HG02840 (cell line): Measurements from ENCODE around the gene CLDN24.

Source experiments
- ATAC-seq: cut with Tn5 transposase; IDR thresholded peaks from one replicate; pipeline ENCODE4 v1.9.1; 2021; ENCODE audit warnings: mild to moderate bottlenecking, moderate library complexity, moderate number of reproducible peaks; ENCODE audit not compliant: unreplicated experiment, low FRiP score

CLDN24 gene

DNA sequence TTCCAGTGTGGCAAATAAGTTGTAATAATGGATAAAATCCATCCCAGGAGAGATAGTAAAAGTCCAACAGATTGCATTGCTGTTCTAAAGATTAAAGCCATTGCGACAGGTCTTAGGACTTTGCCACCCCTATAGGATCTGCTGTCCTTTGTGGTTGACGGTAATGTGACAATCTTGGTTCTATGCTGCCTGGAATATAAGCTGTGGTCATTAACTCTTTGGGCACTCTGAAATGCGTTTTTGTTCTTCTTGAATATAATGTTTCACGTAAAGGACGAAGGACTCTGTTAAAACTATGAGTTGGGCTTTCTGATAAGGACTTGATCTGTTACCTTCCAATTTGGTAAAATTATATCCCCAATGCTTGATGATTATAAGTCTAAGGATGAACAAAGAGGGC is at the start of gene CLDN24:
Gene CLDN24, minus strand, starts transcription at position 101 of the 400 bp plus-strand sequence. Its CDS starts 0 bp downstream, at position 101.
- ATAC-seq = no peak

DNA sequence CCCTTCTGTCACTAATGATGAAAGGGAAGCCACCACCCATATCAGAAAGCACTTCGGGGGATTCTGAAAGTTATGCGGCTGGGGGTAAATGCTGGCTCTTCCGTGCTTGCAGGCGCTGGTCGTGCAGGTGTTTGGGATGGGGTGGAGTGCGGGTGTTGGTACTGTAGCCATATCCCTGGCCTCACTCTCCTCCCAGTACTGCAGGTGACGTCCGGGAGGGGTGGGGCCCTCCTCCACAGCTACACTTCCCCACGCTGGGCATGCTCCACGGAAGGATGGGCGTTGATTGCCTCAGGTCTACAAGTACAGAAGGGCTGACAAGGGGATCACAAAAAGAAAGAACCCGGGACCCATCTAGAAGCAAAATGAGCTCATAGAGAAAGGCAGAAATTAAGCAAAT is 48.6 kb upstream of the CLDN24 start:
- no peak for ATAC-seq

DNA sequence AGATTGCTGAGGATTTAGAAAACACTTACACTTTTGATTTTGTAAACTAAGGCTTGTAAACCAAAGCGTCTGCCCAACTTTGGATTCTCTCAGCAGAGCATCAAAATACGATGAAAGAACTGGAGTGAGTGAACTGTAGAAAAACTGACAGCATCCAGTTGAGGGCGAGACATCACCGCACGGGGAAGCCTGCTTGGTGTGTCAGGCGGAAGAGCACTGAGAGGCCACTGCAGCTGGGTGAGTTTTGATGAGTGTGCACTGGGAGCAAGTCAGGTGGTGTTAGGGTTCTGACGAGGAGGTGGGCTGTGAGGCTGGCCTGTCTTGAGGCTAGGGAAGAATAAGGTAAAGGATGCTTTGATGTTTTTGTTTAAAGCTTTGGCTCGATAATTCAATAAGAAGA is 46.8 kb upstream of the CLDN24 start:
- no peak for ATAC-seq

DNA sequence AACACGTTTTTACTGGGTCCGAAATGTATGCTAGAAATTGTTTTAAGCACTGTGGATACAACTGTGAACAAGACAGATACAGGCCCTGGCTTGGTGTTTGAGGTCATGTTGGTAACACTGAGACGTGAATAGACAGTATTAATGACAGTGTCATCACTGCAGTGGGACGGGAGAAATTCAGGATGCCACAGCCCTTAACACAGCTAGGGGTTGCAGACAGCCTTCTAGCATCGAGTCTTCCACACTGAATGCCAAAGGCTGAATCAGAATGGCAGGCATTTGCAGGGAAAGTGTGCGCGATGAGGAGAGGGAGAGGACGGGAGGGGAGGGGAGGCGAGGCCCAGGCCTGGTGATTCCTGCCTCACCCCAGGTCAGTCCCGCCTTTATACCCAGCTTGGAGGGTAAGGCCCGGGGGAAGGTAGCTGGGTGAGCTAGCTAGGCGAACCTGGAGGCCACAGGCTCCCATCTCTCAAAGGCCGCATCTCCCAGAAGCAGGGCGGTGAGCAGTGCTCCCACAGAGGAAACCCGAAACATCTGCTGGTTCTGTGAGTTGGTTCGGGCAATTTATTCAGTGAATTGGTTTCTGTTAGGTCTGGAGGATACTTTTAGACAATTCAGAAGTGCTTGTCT is 44.1 kb upstream of the CLDN24 start:
- ATAC-seq = no peak

DNA sequence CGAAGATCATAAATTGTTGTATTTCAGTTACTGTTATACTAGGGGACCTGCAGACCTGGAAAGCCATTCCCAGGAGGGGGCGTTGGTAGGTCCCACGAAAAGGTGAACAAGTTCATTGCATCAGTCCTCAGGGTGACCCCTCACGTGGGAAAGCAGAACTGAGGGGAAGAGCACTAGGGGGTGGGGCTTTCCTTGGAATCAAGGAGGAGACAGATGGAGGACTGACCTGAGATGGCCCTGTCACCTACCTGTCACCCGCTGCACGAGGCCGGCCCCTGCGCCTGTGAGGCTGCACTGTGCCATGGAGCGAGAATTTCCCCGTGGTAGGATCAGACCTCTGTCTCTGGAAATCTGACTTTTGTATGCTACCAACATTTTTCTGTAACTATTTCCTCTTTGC is 41.8 kb upstream of the CLDN24 start:
- no peak for ATAC-seq

DNA sequence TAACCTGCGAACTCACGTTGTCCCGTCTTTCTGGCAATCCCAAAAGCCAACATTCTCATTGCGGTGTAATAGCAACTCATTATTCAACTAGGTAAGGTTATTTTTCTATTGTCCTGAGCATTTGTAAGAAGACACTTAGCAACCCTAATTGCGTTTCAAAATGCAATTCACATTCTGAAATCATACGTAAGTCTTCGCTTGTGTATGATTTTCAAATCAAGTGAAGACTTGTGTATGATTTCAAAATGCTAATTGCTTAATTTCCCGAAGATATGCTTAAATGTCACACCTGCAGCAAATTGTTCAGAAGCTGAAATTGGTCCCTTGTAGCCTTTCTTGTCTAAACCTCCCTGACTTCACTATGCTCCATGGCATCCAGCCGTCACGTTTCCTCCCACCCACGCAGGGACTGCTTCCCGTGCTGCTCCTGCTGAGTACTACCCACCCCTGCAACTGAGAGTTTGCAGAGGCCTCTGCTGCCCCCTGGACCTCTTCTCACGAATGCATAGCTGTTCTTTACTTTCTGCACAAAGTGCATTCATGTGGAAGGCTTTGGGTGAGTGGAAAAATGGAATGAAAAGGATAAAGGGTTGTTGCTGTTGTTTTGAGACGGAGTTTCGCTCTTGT is 40.8 kb upstream of the CLDN24 start:
- ATAC-seq = no peak

DNA sequence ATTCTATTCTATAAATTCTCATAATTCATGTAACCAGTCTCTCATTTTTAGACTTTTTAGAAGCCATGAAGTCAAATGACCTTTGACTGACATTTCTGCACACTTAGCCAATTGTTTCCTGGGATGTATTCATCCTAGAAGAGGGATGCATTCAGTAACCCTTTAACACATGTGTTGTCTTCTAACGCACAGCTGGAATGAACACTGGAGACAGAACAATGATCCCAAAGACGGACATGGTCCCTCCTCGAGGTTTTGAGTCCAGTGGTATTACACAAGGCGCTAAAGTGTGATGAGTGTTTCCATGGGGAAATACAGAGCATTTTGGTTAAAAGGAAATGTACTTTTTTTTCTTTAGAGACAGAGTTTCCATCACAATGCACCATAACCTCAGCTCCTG is 39.8 kb upstream of the CLDN24 start:
- ATAC-seq = no peak

DNA sequence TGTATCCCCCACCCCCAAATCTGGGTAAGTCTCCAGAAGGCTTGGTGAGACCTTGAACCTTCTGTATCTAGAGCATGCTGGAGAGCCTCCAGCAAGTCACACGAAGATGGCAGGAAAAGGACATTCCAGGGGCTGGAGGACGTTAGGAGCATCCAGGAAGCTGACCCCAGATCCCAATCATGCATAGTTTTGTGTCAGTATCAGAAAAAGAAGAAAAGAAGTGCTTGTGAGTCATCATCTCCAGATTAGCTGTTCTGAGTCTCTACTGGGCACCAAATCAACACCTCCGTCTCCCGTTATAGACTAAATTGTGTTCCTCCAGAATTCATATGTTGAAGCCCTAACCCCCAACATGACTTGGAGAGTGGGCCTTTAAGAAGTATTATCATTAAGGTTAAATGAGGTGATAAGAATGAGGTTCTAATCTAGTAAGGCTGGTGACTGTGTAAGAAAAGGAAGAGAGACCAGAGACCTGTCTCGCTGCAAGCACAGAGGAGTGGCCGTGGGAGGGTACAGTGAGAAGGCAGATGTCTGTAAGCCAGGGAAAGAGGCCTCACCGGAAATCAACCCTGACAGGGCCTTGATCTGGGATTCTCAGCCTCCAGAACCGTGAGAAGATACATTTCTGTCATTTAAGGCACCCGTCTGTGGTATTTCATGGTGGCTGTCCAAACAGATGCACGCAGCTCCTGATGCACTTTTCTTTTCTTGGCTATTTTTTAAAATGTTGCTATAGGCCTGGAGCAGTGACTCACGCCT is 38.1 kb upstream of the CLDN24 start:
- ATAC-seq = no peak

DNA sequence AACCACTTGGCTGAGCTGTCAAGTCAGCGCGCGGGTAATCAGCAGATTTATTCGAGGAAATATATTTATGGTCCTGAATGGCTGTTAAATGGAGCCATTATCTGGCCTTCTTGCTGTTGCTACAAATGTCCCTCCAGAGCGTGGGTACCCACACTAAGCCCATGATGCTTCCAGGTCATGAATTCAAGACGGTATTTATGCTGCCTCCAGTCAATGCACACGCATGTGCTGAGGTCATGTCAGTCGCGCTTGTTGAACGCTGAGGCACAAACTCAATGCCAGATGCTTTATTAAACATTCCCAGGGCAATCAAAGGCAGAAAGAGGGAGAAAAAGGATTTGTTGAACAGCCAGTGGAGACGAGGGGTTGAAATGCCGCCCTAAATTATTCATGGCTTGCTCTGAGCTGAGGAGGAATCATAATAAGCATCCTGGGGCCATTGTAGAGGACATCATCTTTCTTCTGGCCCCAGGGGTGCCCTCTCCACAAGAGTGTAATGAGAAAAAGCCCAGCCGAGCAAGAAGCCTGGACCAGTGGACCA is 36.1 kb upstream of the CLDN24 start:
- ATAC-seq = no peak

DNA sequence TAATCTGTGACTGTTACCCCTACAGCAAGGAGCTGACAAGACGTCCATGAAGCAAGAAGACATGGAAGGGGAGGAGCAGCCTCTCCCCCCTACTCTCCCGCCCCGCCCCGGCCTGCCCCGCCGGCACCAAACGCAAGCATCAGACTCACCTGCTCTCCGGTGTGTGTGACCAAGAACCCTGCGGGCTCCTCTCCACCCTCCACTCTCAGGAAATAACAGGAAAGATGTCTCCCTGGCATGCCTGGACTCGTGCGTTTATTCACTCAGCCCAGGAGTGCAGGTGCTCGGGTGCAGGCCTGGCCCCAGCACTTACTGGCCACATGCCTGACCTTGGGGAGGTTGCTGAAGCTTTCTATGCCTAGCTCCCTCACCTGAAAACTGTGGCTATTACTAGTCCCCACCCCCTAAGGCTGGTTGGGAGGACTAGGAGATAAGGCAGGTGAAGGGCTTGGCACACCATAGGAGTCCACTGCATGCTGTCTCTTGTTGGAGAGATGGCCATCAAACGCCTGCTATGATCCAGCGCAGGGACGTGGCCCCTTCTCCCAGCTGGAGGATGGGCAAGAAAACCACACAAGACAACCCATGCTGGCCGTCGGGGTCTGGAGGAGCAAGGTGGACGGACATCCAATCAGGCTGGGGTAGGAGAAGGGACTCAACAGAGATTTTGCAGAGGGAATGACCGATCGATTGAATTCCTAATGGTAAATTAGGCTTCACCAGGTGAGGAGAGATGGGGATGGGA is 34.9 kb upstream of the CLDN24 start:
- ATAC-seq = no peak

DNA sequence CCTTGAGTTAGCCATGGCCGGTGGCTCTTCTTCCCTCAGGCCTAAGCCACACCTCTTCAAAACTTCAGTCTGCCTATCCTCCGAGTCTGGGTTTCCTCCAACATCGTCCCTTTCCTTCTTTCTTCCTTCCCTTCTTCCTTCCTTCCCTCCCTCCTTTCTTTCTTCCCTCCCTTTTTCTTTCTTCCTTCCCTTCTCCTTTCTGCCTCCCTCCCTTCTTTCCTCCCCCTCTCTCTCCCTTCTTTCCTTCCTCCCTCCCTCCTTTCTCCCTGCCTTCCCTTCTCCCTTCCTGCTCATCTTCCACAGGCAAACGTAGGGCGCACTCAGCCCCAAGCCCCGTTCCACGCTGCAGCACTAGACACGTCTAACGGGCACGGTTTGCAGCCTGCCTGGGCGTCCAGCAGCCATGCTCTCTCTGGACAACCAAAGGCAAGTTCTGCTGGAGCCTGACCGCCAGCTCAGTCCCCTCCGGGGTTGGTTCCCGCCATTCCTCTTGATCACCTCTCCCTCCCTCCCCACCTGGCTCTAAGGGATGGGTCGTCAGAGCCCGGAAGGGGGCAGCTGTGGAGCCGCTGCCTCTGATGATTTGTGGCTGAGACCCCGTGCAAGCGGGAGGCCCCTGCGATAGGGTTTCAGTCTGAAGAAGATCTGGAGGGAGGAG is 34.1 kb upstream of the CLDN24 start:
- no peak for ATAC-seq

DNA sequence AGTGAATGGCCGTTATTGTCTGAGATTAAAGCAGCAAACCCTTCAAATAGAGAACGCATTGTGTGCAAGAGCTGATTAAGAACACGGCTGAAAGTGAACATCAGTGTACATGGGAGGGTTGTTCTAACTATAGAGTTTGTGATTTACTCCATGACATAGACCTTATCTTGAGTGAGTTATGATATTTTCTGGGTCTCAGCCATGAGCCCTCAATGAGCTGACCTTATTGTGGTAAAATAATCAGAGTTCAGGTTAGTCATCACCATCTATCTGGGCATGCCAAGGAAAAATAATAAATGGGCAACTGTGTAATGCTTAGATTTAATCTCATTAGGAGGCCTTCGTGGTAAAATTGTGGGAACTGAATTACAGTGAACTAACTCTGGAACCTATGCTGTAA is 33.2 kb upstream of the CLDN24 start:
- no peak for ATAC-seq

DNA sequence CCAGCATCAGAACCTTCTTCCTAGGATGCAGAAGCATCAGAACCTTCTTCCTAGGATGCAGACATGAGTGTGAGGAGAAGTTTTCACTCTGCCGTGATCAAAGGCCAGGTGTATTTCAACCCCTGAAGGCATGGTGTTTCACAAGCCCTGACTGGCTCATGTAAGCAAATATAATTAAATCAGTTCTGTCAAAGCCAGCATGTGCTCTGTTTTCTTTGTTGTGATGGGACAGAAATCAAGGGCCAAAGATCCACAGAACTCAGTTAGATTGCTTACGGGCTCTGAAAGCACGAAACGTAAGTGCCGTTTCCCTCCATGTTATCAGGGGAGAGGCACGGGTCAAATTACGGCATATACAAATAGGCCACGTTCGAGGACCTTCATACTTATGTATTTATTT is 32.0 kb upstream of the CLDN24 start:
- ATAC-seq = no peak

DNA sequence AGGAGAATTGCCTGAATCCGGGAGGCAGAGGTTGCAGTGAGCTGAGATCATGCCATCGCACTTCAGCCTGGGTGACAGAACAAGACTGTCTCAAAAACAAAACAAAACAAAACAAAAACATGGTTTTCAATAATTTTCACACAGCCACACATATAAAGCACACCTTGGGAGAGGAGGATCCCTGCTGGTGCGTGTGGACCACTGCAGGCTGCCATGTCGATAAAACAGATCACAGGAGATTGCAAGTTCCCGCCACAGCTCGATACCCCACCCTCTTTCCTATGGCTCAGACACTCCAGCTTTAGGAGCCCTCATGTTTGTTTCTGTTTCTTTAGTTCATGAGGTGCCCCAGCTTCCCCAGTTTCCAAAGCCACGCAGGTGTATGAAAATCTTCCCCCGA is 31.3 kb upstream of the CLDN24 start:
- ATAC-seq = no peak

DNA sequence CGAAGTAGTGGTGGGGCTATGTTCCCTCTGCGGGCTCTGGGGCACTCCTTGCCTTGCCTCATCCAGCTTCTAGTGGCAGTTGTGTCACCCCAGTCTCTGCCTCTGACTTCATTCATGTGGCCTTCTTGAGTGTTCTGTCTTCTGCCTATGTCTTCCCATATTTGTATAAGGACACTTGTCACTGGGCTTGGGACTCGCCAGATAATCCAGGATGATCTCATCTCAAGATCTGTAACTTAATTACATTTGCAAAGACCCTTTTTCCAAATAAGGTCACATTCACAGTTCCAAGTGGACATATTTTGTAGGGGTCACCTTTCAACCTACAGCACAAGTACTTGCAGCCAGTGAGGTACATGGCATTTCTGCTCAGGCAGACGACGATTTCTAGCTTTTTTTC is 30.3 kb upstream of the CLDN24 start:
- ATAC-seq = no peak

DNA sequence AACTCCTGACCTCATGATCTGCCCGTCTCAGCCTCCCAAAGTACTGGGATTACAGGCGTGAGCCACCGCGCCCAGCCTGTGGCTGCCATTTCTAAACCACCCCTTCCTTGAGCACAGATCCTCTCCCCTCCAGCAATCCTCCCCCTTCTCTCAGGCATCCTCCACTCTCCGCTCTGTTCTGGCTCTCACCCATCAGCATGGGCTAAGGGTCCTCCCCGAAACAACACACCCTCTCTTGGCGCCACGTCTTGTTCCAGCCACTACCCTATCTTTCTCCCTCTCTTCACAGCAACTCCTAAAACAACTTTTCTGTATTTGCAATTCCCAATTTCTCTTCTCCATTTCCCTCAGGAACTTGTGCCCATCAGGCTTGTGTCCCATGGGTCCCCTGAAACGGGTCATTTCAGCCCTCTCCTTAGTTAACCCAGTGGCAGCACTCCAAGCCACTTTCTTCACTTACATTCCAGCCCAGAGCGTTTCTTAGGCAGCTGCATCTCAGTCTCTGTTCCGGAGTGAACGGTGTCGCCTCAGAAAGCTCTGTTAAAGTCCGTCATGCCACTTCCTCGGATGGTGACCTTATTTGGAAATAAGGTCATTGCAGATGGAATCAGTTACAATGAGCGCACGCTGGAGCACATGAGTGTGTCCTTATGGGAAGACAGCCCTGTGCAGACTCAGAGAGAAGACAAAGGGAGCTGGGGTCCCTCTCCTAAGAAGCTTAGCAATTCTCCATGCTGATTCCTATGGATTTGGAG is 28.3 kb upstream of the CLDN24 start:
- no peak for ATAC-seq

DNA sequence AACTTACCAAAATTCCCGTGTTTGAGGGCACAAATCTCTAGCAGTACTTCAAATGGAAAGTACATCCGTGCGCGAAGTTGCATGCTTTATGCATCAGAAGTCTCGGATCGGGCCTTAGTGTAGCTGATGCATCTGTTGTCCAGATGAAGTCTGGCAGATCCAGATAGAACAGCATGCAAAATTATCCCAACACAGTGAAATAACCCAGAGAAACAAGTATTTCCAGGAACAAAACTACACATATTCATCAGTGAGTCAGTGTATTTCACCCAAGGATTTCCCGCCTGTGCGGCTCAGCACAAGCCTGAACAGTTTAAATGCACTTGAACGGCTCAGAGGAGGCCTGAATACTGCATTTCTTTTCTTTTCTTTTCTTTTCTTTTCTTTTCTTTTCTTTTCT is 27.4 kb upstream of the CLDN24 start:
- no peak for ATAC-seq

DNA sequence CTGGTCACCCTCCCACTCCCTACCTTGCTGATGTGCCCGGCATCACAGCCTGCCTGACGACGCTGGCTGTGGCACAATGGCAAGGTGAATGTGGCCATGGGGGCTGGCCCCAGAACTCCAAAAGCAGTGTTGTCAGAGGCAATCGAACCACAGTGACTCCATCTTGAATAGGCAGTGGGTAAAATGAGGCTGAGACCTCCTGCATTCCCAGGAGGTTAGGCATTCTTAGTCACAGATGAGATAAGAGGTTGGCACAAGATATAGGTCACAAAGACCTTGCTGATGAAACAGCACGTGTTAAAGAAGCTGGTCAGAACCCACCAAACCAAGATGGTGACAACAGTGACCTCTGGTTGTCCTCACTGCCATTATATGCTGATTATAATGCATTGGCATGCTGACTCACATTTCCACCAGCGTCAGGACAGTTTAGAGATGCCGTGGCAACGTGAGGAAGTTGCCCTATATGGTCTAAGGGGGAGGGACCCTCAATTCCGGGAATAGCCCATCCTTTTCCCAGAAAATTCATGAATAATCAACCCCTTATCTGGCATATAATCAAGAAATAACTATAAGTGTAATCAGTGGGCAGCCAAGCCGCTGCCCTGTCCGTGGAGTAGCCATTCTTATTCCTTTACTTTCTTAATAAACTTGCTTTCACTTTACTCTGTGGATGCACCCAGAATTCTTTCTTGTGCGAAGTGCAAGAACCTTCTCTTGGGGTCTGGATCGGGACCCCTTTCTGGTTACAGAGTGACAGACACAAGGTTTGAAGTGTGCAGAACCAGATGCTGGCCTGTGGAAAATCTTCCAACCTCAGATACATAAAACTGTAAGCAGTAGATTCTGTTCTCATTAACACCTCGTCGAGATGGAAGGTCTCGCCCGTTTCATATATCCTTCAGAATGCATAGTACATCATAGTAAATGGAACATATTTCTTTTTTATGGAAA is 26.8 kb upstream of the CLDN24 start:
- ATAC-seq = no peak

DNA sequence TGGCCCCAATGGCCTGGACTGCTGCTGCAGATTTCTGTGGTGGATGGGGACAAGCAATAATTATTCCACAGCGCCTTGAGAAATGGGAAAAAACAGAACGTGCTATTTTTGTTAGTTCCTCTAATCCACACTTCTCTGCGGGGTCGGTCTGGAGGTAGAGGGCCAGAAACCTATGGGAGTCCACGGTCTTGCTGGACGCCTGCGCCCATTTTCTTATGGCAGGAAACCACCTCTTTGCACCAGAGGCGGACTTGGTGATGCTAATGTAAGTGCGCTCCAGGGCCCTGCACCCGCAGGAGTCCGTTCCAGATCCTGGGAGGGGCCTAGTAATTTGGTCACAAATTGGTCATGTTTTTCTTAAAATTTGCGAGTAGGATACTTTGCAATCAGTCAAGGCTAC is 25.9 kb upstream of the CLDN24 start:
- no peak for ATAC-seq
